C4-2B (cell line): Measurements from ENCODE around the gene AFAP1.

Source experiments
- H3K27ac ChIP-seq: fragments of 450-650 bp; 2 replicates; pipeline ENCODE4 v1.5.1; 2017
- ZFX ChIP-seq: fragments of 450-650 bp; IDR thresholded peaks from 2 replicates; pipeline ENCODE4 v1.6.1; 2017
- TF ChIP-seq, protein P1 (sequence below): fragments of 450-650 bp; conservative IDR thresholded peaks from 2 replicates; pipeline ENCODE4 v1.5.1; 2017; ENCODE audit warnings: mild to moderate bottlenecking

Gene AFAP1

DNA sequence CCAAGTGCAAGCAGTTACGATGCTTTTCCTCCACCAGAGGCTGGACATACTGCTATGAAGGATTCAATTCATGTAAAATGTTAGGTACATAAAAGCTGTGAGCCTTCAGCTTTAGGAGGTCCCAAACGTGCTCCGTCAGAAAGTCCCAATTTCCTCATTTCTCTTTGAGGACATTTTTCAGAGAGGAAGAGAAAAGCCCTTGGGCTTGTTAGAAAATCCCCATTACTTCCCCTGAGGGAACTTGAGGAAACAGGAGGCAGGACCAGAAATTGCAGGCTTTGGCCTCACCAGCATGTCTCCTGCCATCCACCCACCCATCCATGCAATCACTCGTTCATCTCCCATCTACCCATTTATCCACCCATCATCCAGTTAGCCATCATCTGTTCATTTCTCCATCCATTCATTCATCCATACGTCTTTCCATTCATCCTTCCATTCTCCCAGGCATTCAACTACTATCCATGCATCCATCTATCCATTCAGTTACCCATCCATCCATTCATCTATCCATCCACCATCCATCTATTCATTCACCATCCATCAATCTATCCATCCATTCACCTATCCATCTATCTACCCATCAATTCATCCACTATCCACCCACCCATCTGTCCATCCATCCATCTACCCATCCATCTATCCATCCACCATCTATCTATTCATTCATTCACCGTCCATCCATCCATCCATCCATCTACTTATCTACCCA lies 223.5 kb downstream of the AFAP1 start:
- H3K27ac ChIP-seq = no peak overlapping the region
- no peak for TF ChIP-seq ZFX
- TF ChIP-seq, protein P1, sequence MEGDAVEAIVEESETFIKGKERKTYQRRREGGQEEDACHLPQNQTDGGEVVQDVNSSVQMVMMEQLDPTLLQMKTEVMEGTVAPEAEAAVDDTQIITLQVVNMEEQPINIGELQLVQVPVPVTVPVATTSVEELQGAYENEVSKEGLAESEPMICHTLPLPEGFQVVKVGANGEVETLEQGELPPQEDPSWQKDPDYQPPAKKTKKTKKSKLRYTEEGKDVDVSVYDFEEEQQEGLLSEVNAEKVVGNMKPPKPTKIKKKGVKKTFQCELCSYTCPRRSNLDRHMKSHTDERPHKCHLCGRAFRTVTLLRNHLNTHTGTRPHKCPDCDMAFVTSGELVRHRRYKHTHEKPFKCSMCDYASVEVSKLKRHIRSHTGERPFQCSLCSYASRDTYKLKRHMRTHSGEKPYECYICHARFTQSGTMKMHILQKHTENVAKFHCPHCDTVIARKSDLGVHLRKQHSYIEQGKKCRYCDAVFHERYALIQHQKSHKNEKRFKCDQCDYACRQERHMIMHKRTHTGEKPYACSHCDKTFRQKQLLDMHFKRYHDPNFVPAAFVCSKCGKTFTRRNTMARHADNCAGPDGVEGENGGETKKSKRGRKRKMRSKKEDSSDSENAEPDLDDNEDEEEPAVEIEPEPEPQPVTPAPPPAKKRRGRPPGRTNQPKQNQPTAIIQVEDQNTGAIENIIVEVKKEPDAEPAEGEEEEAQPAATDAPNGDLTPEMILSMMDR = no peak

DNA sequence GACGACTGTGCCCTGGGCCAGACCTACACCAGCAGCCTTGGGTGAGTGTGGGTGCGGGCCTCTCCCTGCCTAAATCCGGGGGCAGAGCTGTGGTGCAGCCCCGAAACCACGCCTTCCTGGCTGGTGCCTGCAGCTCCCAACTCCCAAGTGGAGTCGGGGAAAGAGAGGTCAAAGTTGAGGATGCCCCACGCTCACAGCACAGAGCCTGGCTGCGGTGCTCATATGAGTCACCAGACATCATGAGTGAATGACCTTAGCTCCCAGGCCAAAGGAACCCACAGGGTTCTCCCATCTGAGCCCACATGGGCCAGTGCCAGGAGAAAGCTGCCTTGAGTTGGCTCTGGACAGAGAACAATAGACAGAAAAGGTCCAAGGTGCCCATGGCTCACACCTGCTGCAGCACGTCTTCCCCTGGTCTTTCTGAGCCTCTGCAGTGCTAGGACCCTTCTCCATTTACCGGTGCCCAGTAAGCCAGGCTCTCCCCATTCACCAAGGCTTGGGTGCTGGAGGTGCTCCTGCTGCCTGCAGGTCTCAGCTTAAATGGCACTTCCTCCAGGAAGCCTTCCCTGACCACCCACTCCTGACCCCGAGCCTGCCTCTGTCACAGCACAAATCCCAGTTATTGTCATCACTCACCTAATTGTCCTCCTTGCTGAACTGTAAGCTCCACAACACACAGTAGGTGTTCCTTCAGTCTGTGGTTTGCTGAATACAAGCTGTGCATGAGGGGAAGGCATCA lies 224.2 kb downstream of the AFAP1 start:
- no peak overlapping the region for H3K27ac ChIP-seq

DNA sequence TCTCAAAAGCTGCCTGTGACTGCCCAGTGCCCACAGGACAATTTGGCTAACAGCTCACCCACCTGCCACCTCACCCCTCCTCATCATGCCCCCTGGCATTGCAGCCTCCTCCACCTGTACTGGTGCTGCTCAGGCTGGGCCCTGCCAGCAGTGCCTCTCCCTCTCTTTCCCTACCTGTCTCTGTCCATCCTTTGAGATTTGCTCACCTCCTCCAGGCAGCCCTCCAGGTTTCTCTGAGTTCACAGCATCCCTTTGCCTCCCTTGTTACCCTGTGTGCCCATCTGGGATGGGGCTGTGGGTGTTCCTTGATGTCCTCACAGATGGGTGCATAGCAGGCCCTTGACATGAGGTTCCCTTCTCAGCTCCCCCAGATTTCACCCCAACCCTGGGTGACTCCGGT lies 224.9 kb downstream of the AFAP1 start:
- no peak for TF ChIP-seq ZFX
- TF ChIP-seq, protein P1 = no peak
- H3K27ac ChIP-seq = no peak overlapping the region

More for the DNA sequence above, 224.2 kb downstream of the AFAP1 start:
- TF ChIP-seq, protein P1 = no peak
- TF ChIP-seq ZFX = no peak

DNA sequence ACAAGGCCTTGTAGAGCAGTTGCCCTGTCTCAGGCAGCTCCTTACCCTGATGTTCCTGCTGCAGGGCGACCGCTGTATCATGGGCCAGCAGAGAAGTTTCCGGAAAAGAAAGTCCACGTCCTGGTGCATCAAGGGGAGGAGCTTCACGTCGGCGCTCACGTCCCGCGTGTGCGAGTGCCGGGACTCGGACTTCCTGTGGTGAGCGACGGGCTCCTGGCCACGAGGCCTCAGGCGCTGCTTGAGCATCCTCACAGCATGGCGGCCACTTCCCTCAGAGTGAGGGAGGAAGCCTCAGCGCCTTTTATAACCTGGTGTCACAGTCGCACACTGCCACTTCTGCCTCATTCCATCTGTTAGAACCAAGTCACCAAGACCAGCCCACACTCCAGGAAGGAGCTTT lies 225.5 kb downstream of the AFAP1 start:
- H3K27ac ChIP-seq = no peak overlapping the region
- TF ChIP-seq, protein P1 = no peak
- no peak for TF ChIP-seq ZFX

DNA sequence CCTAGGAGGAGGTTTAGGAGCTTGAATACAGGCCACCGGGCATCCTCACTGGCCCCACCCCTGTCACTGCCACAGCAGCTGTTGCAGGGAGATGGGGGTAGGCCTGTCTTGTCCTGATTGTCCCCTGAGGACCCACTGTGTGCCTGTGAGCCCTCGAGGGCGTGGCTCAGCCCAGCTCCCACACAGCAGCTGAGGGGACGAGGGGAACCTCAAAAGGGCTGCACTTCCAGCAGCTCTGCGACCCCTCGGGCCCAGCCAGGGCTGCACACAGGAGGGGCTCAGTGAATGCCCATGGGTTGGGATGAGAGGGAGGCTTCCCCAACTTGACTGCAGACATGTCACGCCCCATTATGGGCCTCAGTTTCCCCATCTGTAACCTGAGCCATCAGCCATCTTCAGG lies 225.9 kb downstream of the AFAP1 start:
- TF ChIP-seq, protein P1 = no peak
- no peak for TF ChIP-seq ZFX

DNA sequence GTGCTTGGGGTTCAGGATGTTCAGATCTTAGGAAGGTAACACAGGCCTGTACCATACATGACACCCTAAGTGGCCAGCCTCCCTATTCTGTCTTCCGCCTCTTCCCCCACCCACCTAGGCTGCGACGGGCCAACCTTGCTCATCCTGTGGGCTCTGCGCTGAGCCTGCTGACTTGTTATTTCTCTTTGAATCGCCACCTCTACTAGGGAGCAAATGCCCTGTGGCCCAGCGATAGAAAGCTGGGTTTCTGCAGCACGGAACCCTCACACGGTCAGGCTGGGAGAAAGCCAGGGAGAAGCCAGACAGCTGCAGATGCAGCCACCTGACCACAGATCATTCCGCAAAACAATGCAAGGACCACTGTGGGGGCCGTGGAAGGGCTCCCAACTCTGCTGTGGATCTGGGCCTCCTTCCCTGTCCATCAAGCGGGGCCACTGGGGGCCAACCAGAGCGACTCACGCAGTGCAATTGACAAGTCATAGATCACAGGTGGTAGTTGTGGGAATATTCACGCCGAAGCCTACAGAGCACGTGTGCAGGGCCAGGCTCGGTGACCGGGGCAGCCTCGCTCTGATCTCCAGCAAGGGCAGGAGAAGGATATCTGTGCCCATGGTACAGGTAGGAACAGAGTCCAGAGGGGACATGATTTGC lies 227.5 kb downstream of the AFAP1 start:
- TF ChIP-seq, protein P1 = no peak
- TF ChIP-seq ZFX = no peak
- H3K27ac ChIP-seq = no peak overlapping the region

More for the DNA sequence above, 225.9 kb downstream of the AFAP1 start:
- H3K27ac ChIP-seq = no peak overlapping the region
